Type B pancreatic cell (in vitro differentiated cells): ENCODE data around the gene ZFP28. TPM values are rescaled to one million over a fixed set of nuclear protein-coding genes. Genes with fewer than 3 reads are reported as not detected.

Source experiments
- DNase-seq: peaks from one replicate; pipeline ENCODE4 v3.0.0; 2021; ENCODE audit warnings: mixed read lengths; ENCODE audit not compliant: unreplicated experiment; ENCODE audit errors: extremely low spot score
- H3K27ac Mint-ChIP-seq: 2 replicates; pipeline ENCODE4 v1.8.0; 2021; ENCODE audit warnings: mild to moderate bottlenecking, mixed read lengths
- H3K27me3 Mint-ChIP-seq: 2 replicates; pipeline ENCODE4 v1.8.0; 2021; ENCODE audit warnings: mixed read lengths
- H3K36me3 Mint-ChIP-seq: 2 replicates; pipeline ENCODE4 v1.8.0; 2021; ENCODE audit warnings: mixed read lengths
- H3K4me1 Mint-ChIP-seq: one replicate; pipeline ENCODE4 v1.8.0; 2021; ENCODE audit warnings: mixed read lengths; ENCODE audit not compliant: unreplicated experiment
- H3K4me3 Mint-ChIP-seq: 2 replicates; pipeline ENCODE4 v1.8.0; 2021; ENCODE audit warnings: mild to moderate bottlenecking, mixed read lengths
- H3K9me3 Mint-ChIP-seq: 2 replicates; pipeline ENCODE4 v1.8.0; 2021; ENCODE audit warnings: mixed read lengths
- total RNA-seq: library from RNA; stranded (reverse); gene quantifications from 2 replicates; pipeline ENCODE4 v1.2.1, GENCODE V29; 2021; ENCODE audit warnings: low replicate concordance
- TF ChIP-seq, protein P1 (sequence below): fragments of 200-600 bp; sonication (generic); conservative IDR thresholded peaks from 2 replicates; pipeline ENCODE4 v1.5.0; 2021; ENCODE audit warnings: antibody characterized with exemption, mild to moderate bottlenecking

The ZFP28 gene
- total RNA-seq, 1 donor from 2014 or later, result 7.2 TPM

DNA sequence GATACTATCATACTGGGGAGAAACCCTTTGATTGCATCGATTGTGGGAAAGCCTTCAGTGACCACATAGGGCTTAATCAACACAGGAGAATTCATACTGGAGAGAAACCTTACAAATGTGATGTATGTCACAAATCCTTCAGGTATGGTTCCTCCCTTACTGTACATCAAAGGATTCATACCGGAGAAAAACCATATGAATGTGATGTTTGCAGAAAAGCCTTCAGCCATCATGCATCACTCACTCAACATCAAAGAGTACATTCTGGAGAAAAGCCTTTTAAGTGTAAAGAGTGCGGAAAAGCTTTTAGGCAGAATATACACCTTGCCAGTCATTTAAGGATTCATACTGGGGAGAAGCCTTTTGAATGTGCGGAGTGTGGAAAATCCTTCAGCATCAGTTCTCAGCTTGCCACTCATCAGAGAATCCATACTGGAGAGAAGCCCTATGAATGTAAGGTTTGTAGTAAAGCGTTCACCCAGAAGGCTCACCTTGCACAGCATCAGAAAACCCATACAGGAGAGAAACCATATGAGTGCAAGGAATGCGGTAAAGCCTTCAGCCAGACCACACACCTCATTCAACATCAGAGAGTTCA lies 15.6 kb downstream of the ZFP28 start:
- peaks cover 34% of the 10 kb centered on the region for H3K9me3 Mint-ChIP-seq
- TF ChIP-seq, protein P1, sequence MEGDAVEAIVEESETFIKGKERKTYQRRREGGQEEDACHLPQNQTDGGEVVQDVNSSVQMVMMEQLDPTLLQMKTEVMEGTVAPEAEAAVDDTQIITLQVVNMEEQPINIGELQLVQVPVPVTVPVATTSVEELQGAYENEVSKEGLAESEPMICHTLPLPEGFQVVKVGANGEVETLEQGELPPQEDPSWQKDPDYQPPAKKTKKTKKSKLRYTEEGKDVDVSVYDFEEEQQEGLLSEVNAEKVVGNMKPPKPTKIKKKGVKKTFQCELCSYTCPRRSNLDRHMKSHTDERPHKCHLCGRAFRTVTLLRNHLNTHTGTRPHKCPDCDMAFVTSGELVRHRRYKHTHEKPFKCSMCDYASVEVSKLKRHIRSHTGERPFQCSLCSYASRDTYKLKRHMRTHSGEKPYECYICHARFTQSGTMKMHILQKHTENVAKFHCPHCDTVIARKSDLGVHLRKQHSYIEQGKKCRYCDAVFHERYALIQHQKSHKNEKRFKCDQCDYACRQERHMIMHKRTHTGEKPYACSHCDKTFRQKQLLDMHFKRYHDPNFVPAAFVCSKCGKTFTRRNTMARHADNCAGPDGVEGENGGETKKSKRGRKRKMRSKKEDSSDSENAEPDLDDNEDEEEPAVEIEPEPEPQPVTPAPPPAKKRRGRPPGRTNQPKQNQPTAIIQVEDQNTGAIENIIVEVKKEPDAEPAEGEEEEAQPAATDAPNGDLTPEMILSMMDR, result no peak
- H3K27ac Mint-ChIP-seq, result no peak overlapping the region
- H3K36me3 Mint-ChIP-seq, result peaks cover 58% of the 10 kb centered on the region
- H3K4me3 Mint-ChIP-seq, result no peak overlapping the region
- no peaks in the 10 kb centered on the region for H3K27me3 Mint-ChIP-seq
- no peak for DNase-seq
- H3K4me1 Mint-ChIP-seq, result no peaks in the 10 kb centered on the region

DNA sequence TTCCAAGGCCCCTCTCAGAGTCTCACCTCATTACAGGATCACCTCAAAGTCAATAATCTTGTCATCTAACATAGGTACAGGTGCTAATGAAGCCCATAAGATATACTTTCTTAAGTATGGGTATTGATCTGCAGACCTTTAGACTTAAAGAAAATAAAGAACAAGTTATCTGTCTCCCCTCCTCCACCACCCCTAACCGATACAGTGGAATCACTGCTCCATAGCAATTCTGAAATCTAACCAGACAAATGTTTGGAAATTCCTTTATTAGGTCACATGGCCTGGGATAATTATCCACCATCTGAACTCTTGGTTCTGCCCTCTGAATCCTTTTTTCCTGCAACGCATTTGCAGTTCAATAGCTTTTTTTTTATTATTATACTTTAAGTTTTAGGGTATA lies 24.0 kb downstream of the ZFP28 start:
- no peak overlapping the region for H3K27ac Mint-ChIP-seq
- H3K4me3 Mint-ChIP-seq, result no peak overlapping the region
- H3K27me3 Mint-ChIP-seq, result no peaks in the 10 kb centered on the region
- TF ChIP-seq, protein P1, result no peak
- no peak for DNase-seq
- H3K4me1 Mint-ChIP-seq, result no peaks in the 10 kb centered on the region
- no peaks in the 10 kb centered on the region for H3K9me3 Mint-ChIP-seq
- H3K36me3 Mint-ChIP-seq, result peaks cover 23% of the 10 kb centered on the region

DNA sequence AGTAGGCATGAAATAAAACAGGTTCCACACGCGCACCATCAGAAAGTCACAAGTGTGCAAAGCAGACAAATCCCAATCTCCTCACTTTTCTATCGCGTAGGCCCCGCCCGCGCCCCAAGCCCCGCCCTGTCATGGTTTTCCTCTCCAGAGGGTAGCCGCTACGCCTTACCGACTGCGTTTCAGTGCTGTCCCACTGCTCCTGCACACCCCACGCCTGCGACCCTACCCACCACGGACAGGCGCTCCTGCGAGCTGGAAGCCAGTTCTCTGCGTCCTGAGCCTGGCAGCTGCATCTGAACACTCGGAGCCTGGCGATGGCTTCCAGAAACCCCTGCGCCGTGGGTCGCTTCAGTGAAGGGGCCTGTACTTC lies 28.1 kb downstream of the ZFP28 start:
- no peak for DNase-seq
- Mint-ChIP-seq H3K9me3 (peaks cover 4% of the 10 kb centered on the region), H3K4me3 (peak overlapping the region; percentile 99), H3K36me3 (peaks cover 49% of the 10 kb centered on the region), H3K4me1 (no peaks in the 10 kb centered on the region), H3K27ac (peak overlapping the region; percentile 92), H3K27me3 (no peaks in the 10 kb centered on the region)
- TF ChIP-seq, protein P1, result no peak

DNA sequence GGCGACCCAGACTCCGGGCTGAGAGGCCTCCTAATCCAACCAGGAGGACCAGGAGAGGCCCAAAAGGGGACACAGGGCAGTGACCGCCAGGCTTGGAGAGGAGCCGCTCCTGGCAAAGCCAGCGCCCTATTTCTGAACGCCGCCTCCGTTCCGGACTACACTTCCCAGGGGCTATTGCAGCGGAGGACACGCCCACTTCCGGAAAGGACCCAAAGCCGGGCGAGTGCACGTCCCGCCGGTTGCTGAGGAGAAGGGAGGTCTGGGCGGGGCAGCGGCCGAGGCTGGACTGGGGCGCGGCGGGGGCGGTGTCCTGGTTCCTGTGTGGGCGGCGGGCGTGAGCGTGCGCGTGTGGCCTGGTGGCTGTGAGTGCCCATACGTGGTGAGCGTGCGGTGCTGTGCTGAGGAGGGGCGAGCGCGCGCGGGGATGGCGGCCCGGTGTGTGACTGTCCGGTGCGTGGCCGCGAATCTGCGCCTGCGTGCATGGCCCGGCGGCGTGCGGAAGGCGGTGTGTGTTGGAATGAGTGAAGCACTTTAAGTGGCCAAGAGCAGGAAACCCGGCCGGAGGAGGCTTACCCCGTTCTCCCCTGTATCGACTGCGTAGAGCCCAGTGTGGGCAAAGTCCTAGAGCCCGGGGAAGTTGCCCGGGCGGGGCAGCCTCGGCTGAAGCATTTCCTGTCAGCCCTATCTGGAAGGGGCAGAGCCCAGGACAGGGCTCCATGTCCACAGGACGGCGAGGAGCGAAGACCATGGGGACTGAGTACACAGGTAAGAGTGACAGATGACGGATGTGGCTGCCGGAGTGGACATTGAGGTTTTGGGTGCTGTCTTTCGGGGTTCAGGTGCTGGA lies 28.7 kb downstream of the ZFP28 start, which contains the start of gene ZNF470:
Gene ZNF470, plus strand, starts transcription at position 195 of the 847 bp plus-strand sequence. CDS start 2,844 bp downstream, outside the sequence.
- H3K36me3 Mint-ChIP-seq, result peaks cover 50% of the 10 kb centered on the region
- no peaks in the 10 kb centered on the region for H3K4me1 Mint-ChIP-seq
- H3K27ac Mint-ChIP-seq, result peak within 1 kb of the TSS; percentile 92
- peak within 1 kb of the TSS; percentile 99 for H3K4me3 Mint-ChIP-seq
- peak; percentile 92 for DNase-seq
- TF ChIP-seq, protein P1, result no peak
- peaks cover 4% of the 10 kb centered on the region for H3K9me3 Mint-ChIP-seq
- H3K27me3 Mint-ChIP-seq, result no peaks in the 10 kb centered on the region

DNA sequence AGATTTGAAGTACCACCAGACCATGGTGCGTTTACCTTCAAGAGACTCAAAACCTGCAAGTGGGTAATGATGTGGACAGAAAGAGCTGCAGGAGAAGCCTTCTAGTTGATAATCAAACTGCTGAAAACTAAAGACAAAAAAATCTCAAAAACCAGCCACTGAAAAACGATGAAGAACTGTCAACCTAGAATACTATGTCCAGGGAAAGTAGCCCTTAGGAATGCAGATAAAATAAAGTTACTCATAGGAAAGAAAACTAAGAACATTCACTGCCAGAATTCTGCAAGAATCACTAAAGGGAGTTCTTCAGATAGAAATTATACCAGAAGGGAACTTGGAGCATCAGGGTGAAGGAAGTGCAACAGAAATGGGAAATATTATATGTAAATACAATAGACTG lies 33.8 kb downstream of the ZFP28 start:
- DNase-seq, result no peak
- TF ChIP-seq, protein P1, result no peak
- no peaks in the 10 kb centered on the region for H3K4me1 Mint-ChIP-seq
- peaks cover 79% of the 10 kb centered on the region for H3K36me3 Mint-ChIP-seq
- H3K9me3 Mint-ChIP-seq, result peaks cover 4% of the 10 kb centered on the region
- no peak overlapping the region for H3K4me3 Mint-ChIP-seq
- H3K27me3 Mint-ChIP-seq, result no peaks in the 10 kb centered on the region
- H3K27ac Mint-ChIP-seq, result no peak overlapping the region
